ENCODE measurements around the gene CNTN5.
"Not testable (repeated sequence)": the region's sequence is repeated elsewhere in the genome, so short reads cannot be mapped to it uniquely, and the experiment has no call there.

DNA sequence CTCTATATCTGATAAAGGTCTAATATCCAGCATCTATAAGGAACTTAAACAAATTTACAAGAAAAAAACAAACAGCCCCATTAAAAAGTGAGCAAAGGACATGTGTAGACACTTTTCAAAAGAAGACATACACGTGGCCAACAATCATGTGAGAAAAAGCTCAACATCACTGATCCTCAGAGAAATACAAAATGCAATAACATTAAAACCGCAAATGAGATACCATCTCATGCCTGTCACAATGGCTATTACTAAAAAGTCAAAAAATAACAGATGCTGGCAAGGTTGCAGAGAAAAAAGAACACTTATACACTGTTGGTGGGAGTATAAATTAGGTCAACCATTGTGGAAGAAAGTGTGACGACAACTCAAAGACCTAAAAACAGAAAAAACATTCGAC lies 1253.7 kb downstream of the CNTN5 start:
- TF ChIP-seq, protein P1, sequence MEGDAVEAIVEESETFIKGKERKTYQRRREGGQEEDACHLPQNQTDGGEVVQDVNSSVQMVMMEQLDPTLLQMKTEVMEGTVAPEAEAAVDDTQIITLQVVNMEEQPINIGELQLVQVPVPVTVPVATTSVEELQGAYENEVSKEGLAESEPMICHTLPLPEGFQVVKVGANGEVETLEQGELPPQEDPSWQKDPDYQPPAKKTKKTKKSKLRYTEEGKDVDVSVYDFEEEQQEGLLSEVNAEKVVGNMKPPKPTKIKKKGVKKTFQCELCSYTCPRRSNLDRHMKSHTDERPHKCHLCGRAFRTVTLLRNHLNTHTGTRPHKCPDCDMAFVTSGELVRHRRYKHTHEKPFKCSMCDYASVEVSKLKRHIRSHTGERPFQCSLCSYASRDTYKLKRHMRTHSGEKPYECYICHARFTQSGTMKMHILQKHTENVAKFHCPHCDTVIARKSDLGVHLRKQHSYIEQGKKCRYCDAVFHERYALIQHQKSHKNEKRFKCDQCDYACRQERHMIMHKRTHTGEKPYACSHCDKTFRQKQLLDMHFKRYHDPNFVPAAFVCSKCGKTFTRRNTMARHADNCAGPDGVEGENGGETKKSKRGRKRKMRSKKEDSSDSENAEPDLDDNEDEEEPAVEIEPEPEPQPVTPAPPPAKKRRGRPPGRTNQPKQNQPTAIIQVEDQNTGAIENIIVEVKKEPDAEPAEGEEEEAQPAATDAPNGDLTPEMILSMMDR (IDR thresholded peaks at IDR 0.05 in 4 of 5, conservative IDR thresholded peaks at IDR 0.05 in 1 of 5), result not testable (repeated sequence)
- not testable (repeated sequence) for TF ChIP-seq POLR2A (IDR thresholded peaks at IDR 0.05)

Data from gastrocnemius medialis (tissue), 4 donors.